ENCODE data around the gene C1R.
"Not testable (repeated sequence)": the region's sequence is repeated elsewhere in the genome, so short reads cannot be mapped to it uniquely, and the experiment has no call there.

C1R gene

DNA sequence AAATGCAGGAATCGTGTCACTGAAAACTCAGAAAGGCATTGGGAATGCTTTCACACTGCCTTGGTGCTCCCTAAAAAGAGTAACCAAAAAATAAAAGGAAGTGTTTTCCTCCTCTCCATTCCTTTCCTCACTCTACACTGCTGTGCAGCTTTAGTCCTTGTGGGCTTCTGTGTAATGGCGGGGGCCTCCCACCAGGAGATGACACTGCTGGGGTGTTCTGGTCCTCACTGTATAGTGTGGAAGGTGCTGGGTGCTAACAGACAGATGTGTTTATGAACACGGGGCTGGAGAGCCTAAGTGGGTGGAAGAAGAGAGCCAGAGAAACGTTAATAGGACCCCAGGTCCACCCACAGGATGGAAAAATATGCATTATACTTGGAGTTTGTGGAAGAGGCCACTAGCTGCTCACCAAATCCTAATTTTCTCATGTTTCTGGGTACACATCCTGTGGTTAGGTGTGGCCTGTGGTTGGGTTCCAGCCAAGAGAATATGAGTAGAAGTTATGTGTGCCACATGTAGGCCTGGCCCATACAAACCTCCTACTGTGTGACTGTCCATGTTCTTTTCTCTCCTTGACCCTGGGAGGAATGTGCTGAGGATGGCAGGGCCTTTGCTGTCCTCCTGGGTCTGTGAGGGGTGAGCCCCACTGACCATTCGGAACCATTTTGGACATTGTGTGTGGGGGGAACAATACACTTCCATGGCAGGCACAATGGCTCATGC is 45.7 kb downstream of the C1R start:
- 93 to 96% methylated on average over 5 of the region's 5 CpGs for WGBS, 2 experiments
- no peaks in the 10 kb centered on the region for H3K4me1 ChIP-seq (ENCODE audit: control insufficient read depth, insufficient read depth, low read length)
- no peak overlapping the region for H3K4me3 ChIP-seq (ENCODE audit: insufficient read depth, low read depth, low read length)
- H3K27me3 ChIP-seq (ENCODE audit: control insufficient read depth, insufficient read depth, low read length, poor library complexity, severe bottlenecking): no peaks in the 10 kb centered on the region
- H3K36me3 ChIP-seq (ENCODE audit: control insufficient read depth, insufficient read depth, low read length): no peaks in the 10 kb centered on the region
- H3K27ac ChIP-seq (ENCODE audit: insufficient read depth, low read depth, low read length, poor library complexity, severe bottlenecking): no peak overlapping the region
- no peaks in the 10 kb centered on the region for H3K9me3 ChIP-seq (ENCODE audit: control insufficient read depth, low read length)

DNA sequence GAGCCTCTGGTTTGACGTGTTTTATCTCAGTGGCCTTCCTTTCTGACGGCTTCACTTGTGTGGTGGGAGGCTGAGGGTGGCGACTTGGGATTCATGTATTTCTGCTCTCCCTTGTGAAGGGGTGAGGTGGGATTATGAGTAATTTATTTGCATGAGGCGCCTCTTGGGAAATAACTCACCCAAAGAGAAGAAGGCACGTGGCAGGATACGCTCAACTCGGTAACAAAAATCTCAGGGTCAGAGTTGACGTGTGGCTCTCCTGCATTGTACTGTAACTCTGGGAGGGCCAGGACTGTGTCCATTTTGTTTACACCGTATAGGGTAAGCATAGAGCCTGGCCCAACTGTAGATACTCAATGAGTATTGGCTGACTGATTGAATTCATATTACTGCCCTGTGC is 46.3 kb downstream of the C1R start:
- Histone ChIP-seq H3K27ac (ENCODE audit: insufficient read depth, low read depth, low read length, poor library complexity, severe bottlenecking) (no peak overlapping the region), H3K9me3 (ENCODE audit: control insufficient read depth, low read length) (no peaks in the 10 kb centered on the region), H3K4me3 (ENCODE audit: insufficient read depth, low read depth, low read length) (no peak overlapping the region), H3K36me3 (ENCODE audit: control insufficient read depth, insufficient read depth, low read length) (no peaks in the 10 kb centered on the region), H3K4me1 (ENCODE audit: control insufficient read depth, insufficient read depth, low read length) (no peaks in the 10 kb centered on the region), H3K27me3 (ENCODE audit: control insufficient read depth, insufficient read depth, low read length, poor library complexity, severe bottlenecking) (no peaks in the 10 kb centered on the region)
- 94 to 95% methylated on average over 9 of the region's 9 CpGs for WGBS, 2 experiments

DNA sequence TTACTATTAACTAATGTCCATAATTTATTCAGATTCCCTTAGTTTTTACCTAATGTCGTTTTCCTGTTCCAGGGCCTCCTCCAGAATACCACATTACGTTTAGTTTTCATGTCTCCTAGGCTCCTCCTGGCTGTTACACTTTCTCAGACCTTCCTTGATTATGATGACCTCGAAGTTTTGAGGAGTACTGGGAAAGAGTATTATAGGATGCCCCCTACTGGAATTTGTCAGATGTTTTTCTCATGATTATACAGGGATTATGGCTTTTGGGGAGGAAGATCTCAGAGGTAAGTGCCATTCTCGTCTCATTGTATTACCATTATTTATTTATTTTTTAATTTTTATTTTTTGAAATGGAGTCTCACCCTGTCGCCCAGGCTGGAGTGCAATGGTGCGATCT is 49.4 kb downstream of the C1R start:
- no peaks in the 10 kb centered on the region for H3K4me1 ChIP-seq (ENCODE audit: control insufficient read depth, insufficient read depth, low read length)
- H3K9me3 ChIP-seq (ENCODE audit: control insufficient read depth, low read length): no peaks in the 10 kb centered on the region
- WGBS, 2 experiments: 73 to 77% methylated on average over 5 of the region's 6 CpGs
- no peaks in the 10 kb centered on the region for H3K27me3 ChIP-seq (ENCODE audit: control insufficient read depth, insufficient read depth, low read length, poor library complexity, severe bottlenecking)
- no peaks in the 10 kb centered on the region for H3K36me3 ChIP-seq (ENCODE audit: control insufficient read depth, insufficient read depth, low read length)
- H3K4me3 ChIP-seq (ENCODE audit: insufficient read depth, low read depth, low read length): no peak overlapping the region
- H3K27ac ChIP-seq (ENCODE audit: insufficient read depth, low read depth, low read length, poor library complexity, severe bottlenecking): no peak overlapping the region

DNA sequence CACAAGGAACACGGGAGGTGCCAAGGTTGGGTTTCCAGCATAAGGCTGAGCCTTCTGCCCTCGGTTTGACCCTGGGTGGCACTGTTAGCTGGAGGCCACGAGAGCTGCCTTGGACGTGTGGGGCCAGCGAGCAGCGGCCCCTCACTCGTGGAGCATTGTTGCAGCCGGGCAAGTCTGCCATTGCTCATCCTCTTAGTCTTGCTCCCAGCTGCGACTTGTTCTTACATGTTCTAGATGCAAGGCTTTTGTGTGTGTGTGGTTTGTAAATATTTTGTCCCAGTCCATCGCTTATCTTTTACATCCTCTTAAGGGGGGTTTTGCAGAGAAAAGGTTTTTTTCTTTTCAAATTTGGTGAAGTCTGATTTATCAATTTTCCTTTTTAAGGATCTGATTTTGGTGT is 52.8 kb downstream of the C1R start:
- Histone ChIP-seq H3K27ac (ENCODE audit: insufficient read depth, low read depth, low read length, poor library complexity, severe bottlenecking) (no peak overlapping the region), H3K9me3 (ENCODE audit: control insufficient read depth, low read length) (no peaks in the 10 kb centered on the region), H3K4me1 (ENCODE audit: control insufficient read depth, insufficient read depth, low read length) (no peaks in the 10 kb centered on the region), H3K36me3 (ENCODE audit: control insufficient read depth, insufficient read depth, low read length) (no peaks in the 10 kb centered on the region), H3K4me3 (ENCODE audit: insufficient read depth, low read depth, low read length) (no peak overlapping the region), H3K27me3 (ENCODE audit: control insufficient read depth, insufficient read depth, low read length, poor library complexity, severe bottlenecking) (no peaks in the 10 kb centered on the region)
- WGBS, 2 experiments: 92 to 93% methylated on average over 9 to 10 of the region's 10 CpGs

DNA sequence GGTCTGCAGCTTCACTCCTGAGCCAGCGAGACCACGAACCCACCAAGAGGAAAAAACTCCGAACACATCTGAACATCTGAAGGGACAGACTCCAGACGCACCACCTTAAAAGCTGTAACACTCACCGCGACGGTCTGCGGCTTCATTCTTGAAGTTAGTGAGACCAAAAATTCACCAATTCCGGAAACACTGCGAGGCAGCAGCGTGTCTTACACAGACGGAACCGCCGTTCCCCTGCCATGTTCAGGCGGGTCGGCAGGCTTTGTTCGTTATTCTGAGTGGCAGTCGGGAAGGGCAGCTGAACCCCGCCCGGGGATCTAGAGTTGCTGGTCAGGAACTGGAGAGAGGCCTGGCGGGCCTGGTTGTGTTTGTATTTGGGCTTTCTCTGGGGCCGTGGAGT is 53.7 kb downstream of the C1R start:
- WGBS, 2 experiments: 96% methylated on average over 22 of the region's 22 CpGs
- Histone ChIP-seq H3K4me1 (ENCODE audit: control insufficient read depth, insufficient read depth, low read length) (no peaks in the 10 kb centered on the region), H3K27me3 (ENCODE audit: control insufficient read depth, insufficient read depth, low read length, poor library complexity, severe bottlenecking) (no peaks in the 10 kb centered on the region), H3K4me3 (ENCODE audit: insufficient read depth, low read depth, low read length) (no peak overlapping the region), H3K36me3 (ENCODE audit: control insufficient read depth, insufficient read depth, low read length) (no peaks in the 10 kb centered on the region), H3K9me3 (ENCODE audit: control insufficient read depth, low read length) (no peaks in the 10 kb centered on the region), H3K27ac (ENCODE audit: insufficient read depth, low read depth, low read length, poor library complexity, severe bottlenecking) (no peak overlapping the region)

DNA sequence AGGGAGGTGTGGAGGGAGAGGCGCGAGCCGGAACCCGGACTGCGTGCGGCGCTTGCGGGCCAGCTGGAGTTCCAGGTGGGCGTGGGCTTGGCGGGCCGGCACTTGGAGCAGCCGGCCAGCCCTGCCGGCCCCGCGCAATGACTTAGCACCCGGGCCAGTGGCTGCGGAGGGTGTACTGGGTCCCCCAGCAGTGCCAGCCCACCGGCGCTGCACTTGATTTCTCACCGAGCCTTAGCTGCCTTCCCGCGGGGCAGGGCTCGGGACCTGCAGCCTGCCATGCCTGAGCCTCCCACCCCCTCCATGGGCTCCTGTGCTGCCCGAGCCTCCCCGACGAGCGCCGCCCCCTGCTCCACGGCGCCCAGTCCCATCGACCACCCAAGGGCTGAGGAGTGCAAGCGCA is 54.8 kb downstream of the C1R start:
- H3K27ac ChIP-seq (ENCODE audit: insufficient read depth, low read depth, low read length, poor library complexity, severe bottlenecking); H3K27me3 ChIP-seq (ENCODE audit: control insufficient read depth, insufficient read depth, low read length, poor library complexity, severe bottlenecking); H3K36me3 ChIP-seq (ENCODE audit: control insufficient read depth, insufficient read depth, low read length); H3K4me3 ChIP-seq (ENCODE audit: insufficient read depth, low read depth, low read length); H3K4me1 ChIP-seq (ENCODE audit: control insufficient read depth, insufficient read depth, low read length); H3K9me3 ChIP-seq (ENCODE audit: control insufficient read depth, low read length): not testable (repeated sequence)
- WGBS, 2 experiments: 94 to 95% methylated on average over 32 of the region's 32 CpGs

DNA sequence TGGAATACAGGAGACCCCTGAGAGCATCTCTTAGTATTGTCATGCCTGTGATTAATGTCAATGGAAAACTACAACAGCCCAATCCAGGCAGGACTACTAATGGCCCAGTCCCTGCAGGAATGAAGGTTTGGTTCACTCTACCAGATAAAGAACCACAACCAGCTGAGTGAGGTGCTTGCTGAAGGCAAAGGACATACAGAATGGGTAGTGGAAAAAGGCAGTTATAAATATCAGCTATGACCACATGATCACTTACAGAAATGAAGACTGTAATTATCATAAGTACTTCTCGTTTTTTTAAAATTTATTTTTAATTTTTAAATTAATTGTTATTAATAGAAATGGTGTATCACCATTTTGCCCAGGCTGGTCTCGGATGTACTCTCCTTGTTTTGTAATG is 56.8 kb downstream of the C1R start:
- no CpG with 5 or more reads among the region's 2 CpGs for WGBS, 2 experiments
- Histone ChIP-seq H3K27ac (ENCODE audit: insufficient read depth, low read depth, low read length, poor library complexity, severe bottlenecking) (no peak overlapping the region), H3K4me1 (ENCODE audit: control insufficient read depth, insufficient read depth, low read length) (no peaks in the 10 kb centered on the region)

DNA sequence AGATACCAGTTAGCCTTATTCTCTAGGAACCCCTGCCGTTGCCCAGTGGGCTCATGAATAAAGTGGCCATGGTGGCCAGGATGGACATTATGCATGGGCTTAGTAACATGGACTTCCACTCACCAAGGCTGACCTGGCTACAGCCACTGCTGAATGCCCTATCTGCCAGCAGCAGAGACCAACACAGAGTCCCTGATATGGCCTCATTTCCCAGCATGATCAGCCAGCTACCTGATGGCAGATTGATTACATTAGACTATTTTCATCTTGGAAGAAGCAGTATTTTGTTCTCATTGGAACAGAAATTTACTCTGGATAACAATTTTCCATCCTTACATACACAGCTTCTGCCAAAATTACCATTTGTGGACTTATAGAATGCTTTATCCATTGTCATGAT is 57.8 kb downstream of the C1R start:
- Histone ChIP-seq H3K27ac (ENCODE audit: insufficient read depth, low read depth, low read length, poor library complexity, severe bottlenecking) (no peak overlapping the region), H3K36me3 (ENCODE audit: control insufficient read depth, insufficient read depth, low read length) (no peaks in the 10 kb centered on the region), H3K27me3 (ENCODE audit: control insufficient read depth, insufficient read depth, low read length, poor library complexity, severe bottlenecking) (no peaks in the 10 kb centered on the region), H3K4me1 (ENCODE audit: control insufficient read depth, insufficient read depth, low read length) (no peaks in the 10 kb centered on the region), H3K9me3 (ENCODE audit: control insufficient read depth, low read length) (no peaks in the 10 kb centered on the region), H3K4me3 (ENCODE audit: insufficient read depth, low read depth, low read length) (no peak overlapping the region)
- 84 to 100% methylated on average over 1 of the region's 1 CpG for WGBS, 2 experiments

More for the DNA sequence above, 56.8 kb downstream of the C1R start:
- H3K9me3 ChIP-seq (ENCODE audit: control insufficient read depth, low read length): no peaks in the 10 kb centered on the region
- H3K36me3 ChIP-seq (ENCODE audit: control insufficient read depth, insufficient read depth, low read length): no peaks in the 10 kb centered on the region
- no peak overlapping the region for H3K4me3 ChIP-seq (ENCODE audit: insufficient read depth, low read depth, low read length)
- no peaks in the 10 kb centered on the region for H3K27me3 ChIP-seq (ENCODE audit: control insufficient read depth, insufficient read depth, low read length, poor library complexity, severe bottlenecking)

DNA sequence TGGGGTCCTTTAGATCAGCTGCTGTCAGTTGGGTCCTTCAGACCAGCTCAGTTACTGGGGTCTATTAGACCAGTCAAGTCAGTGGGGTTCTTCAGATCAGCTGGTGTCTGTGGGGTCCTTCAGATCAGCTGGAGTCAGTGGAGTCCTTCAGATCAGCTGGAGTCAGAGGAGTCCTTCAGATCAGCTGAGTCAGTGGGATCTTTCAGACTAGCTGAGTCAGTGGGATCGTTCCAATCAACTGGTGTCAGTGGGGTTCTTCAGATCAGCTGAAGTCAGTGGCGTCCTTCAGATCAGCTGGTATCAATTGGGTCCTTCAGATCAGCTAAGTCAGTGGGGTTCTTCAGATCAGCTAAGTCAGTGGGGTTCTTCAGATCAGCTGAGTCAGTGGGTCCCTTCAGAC is 59.3 kb downstream of the C1R start:
- WGBS, 2 experiments: 91 to 94% methylated on average over 2 of the region's 2 CpGs
- no peak overlapping the region for H3K4me3 ChIP-seq (ENCODE audit: insufficient read depth, low read depth, low read length)
- H3K36me3 ChIP-seq (ENCODE audit: control insufficient read depth, insufficient read depth, low read length): no peaks in the 10 kb centered on the region
- no peaks in the 10 kb centered on the region for H3K27me3 ChIP-seq (ENCODE audit: control insufficient read depth, insufficient read depth, low read length, poor library complexity, severe bottlenecking)
- H3K9me3 ChIP-seq (ENCODE audit: control insufficient read depth, low read length): no peaks in the 10 kb centered on the region
- H3K4me1 ChIP-seq (ENCODE audit: control insufficient read depth, insufficient read depth, low read length): no peaks in the 10 kb centered on the region
- no peak overlapping the region for H3K27ac ChIP-seq (ENCODE audit: insufficient read depth, low read depth, low read length, poor library complexity, severe bottlenecking)

DNA sequence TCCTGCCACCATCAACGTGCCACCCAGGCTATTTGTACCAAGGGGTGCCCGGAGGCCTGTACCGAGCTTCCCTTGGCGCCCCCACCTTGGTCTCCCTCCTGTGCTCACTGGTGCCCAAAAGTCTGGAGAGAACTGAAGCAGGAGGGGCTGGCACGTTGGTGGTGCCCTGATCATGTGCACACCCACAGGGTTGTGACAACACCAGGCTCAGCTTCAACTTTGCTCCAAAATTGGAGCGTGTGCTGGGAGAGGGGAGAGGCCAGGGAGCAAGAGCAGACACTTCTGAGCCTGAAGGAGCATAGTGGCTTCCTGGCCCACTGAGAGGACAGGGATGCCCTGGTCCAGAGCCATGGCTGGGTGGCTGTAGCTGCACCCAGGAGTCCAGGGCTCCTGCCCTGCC is 60.9 kb downstream of the C1R start:
- WGBS, 2 experiments: 87 to 88% methylated on average over 6 of the region's 6 CpGs
- Histone ChIP-seq H3K4me3 (ENCODE audit: insufficient read depth, low read depth, low read length) (no peak overlapping the region), H3K27me3 (ENCODE audit: control insufficient read depth, insufficient read depth, low read length, poor library complexity, severe bottlenecking) (no peaks in the 10 kb centered on the region), H3K4me1 (ENCODE audit: control insufficient read depth, insufficient read depth, low read length) (no peaks in the 10 kb centered on the region), H3K36me3 (ENCODE audit: control insufficient read depth, insufficient read depth, low read length) (no peaks in the 10 kb centered on the region), H3K9me3 (ENCODE audit: control insufficient read depth, low read length) (no peaks in the 10 kb centered on the region), H3K27ac (ENCODE audit: insufficient read depth, low read depth, low read length, poor library complexity, severe bottlenecking) (no peak overlapping the region)
